PFSK-1 (cell line): ENCODE results near the gene MAPRE2.

ENCODE experiments used
- FOXP2 ChIP-seq: optimal IDR thresholded peaks from 2 replicates; pipeline ENCODE3; 2011; ENCODE audit warnings: borderline replicate concordance, control low read depth, inconsistent platforms; ENCODE audit not compliant: insufficient read depth; ENCODE audit errors: extremely low read length, extremely low read depth
- POLR2AphosphoS5 ChIP-seq: IDR thresholded peaks from 2 replicates; pipeline ENCODE4 v1.6.1; 2012; ENCODE audit warnings: low read depth, mild to moderate bottlenecking, control low read depth, low read length, moderate library complexity
- SIN3A ChIP-seq: IDR thresholded peaks from 2 replicates; pipeline ENCODE4 v1.6.1; 2012; ENCODE audit warnings: mild to moderate bottlenecking, low read length, moderate library complexity, borderline replicate concordance; ENCODE audit not compliant: insufficient read depth
- TAF1 ChIP-seq: IDR thresholded peaks from 2 replicates; pipeline ENCODE4 v1.6.1; 2012; ENCODE audit warnings: low read length, control low read depth, borderline replicate concordance; ENCODE audit not compliant: insufficient read depth
- TF ChIP-seq, protein P1 (sequence below), 2 experiments: IDR thresholded peaks; 2 replicates each; pipeline versions ENCODE4 v1.6.1 to v1.8.0; 2011 to 2012; ENCODE audit warnings: low read depth in 2 of 2, low read length in 2 of 2, control low read depth in 1 of 2, inconsistent platforms in 1 of 2, mild to moderate bottlenecking in 1 of 2, moderate library complexity in 1 of 2; ENCODE audit not compliant: insufficient read depth in 1 of 2

Gene MAPRE2

DNA sequence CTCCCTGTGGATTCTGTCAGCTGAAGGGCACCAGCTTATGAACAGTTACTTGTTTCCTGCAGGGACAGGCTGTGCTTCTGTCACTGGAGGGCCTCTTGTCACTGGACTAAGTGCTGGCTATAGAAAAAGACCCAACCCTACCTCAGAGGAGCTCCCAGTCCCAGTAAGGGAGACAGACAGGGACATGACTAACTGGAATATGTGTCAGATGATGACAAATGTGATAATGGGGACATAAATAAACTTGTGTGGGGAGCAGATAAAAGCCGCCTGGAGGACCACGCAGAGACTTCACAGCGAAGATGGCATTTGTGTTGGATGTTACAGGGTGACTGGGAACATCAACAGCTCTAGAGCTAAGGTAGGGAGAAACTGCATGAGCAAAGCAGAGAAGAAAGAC, 95.0 kb downstream of the MAPRE2 start:
- TF ChIP-seq POLR2AphosphoS5 (no peak), FOXP2 (no peak), SIN3A (no peak), TAF1 (no peak)
- TF ChIP-seq, protein P1, sequence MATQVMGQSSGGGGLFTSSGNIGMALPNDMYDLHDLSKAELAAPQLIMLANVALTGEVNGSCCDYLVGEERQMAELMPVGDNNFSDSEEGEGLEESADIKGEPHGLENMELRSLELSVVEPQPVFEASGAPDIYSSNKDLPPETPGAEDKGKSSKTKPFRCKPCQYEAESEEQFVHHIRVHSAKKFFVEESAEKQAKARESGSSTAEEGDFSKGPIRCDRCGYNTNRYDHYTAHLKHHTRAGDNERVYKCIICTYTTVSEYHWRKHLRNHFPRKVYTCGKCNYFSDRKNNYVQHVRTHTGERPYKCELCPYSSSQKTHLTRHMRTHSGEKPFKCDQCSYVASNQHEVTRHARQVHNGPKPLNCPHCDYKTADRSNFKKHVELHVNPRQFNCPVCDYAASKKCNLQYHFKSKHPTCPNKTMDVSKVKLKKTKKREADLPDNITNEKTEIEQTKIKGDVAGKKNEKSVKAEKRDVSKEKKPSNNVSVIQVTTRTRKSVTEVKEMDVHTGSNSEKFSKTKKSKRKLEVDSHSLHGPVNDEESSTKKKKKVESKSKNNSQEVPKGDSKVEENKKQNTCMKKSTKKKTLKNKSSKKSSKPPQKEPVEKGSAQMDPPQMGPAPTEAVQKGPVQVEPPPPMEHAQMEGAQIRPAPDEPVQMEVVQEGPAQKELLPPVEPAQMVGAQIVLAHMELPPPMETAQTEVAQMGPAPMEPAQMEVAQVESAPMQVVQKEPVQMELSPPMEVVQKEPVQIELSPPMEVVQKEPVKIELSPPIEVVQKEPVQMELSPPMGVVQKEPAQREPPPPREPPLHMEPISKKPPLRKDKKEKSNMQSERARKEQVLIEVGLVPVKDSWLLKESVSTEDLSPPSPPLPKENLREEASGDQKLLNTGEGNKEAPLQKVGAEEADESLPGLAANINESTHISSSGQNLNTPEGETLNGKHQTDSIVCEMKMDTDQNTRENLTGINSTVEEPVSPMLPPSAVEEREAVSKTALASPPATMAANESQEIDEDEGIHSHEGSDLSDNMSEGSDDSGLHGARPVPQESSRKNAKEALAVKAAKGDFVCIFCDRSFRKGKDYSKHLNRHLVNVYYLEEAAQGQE (IDR thresholded peaks at IDR 0.05; ENCODE audit: insufficient read depth in 1 of 2, low read depth in 2 of 2, low read length in 2 of 2): no peak

GRCh38 chr18:35136885-35137284, 95.7 kb downstream of the MAPRE2 start:
- TF ChIP-seq SIN3A: no peak
- no peak for TF ChIP-seq FOXP2
- TF ChIP-seq, protein P1 (IDR thresholded peaks at IDR 0.05; ENCODE audit: insufficient read depth in 1 of 2, low read depth in 2 of 2, low read length in 2 of 2): no peak
- no peak for TF ChIP-seq TAF1
- TF ChIP-seq POLR2AphosphoS5: no peak

DNA sequence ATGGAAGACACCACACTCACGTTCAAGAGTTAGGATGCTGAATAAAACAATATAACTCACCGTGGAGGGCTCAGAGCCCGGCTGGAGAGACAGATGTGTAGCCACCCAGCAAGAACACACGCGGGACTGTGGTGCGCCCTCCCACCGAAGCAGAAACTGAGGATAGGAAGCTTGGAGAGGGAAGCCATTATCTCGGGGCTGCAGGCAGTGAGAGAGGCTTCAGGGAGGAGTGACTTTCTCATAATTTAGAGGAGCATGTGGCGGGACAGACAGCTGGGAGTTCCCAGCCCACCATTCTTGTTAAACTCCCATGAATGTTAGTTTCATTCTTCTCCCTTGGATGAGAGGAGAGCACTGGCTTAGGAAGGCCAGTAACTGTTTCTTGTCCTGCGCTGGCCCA, 96.4 kb downstream of the MAPRE2 start:
- TF ChIP-seq TAF1: no peak
- TF ChIP-seq POLR2AphosphoS5: no peak
- TF ChIP-seq SIN3A: no peak
- TF ChIP-seq, protein P1 (IDR thresholded peaks at IDR 0.05; ENCODE audit: insufficient read depth in 1 of 2, low read depth in 2 of 2, low read length in 2 of 2): no peak
- TF ChIP-seq FOXP2: no peak

- TF ChIP-seq TAF1: no peak
Observed at GRCh38 chr18:35138773-35139172, 97.6 kb downstream of the MAPRE2 start.

DNA sequence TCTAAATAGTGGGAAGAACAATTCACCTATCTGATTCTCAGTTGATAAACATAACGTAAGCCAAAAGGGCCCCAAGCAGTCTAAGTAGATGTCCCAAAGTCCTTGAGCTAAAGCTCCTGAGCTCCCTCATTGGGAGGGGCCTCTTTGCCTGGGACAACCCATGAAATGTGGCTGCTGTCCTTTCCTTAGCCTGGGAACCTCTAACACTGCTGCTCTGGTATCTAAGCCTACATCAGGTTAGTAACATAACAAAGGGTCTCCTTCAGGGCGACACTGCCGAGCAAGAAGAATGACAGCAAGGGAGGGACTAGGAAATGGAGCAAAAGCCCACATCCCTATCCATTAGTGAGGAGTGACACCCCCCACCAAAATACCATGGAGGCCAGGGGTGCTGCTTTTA, 98.3 kb downstream of the MAPRE2 start:
- TF ChIP-seq FOXP2 (no peak), TAF1 (no peak), SIN3A (no peak), POLR2AphosphoS5 (no peak)
- TF ChIP-seq, protein P1 (IDR thresholded peaks at IDR 0.05; ENCODE audit: insufficient read depth in 1 of 2, low read depth in 2 of 2, low read length in 2 of 2): no peak
